ENCODE results near the gene PPIA. TPM values are rescaled to one million over a fixed set of nuclear protein-coding genes. Genes with fewer than 3 reads are reported as not detected.

PPIA gene
- polyA plus RNA-seq, 1 of the 3 experiments (the other 2 are of a cell fraction), result 6,267 TPM

GRCh38 chr7:44808914-44809393, 12.5 kb downstream of the PPIA start:
- Histone ChIP-seq H3K27ac (ENCODE audit: low read depth in 2 of 2, low read length in 1 of 2) (no peak overlapping the region), H3K9me2 (no peaks in the 10 kb centered on the region), H3K36me3 (replicated peaks in 1 of 2; ENCODE audit: control insufficient read depth in 1 of 2, insufficient read depth in 2 of 2, low read length in 1 of 2) (peaks cover 0 to 9% of the 10 kb centered on the region in 2 experiments), H3K4me3 (ENCODE audit: low read depth in 2 of 2, low read length in 1 of 2) (no peak overlapping the region), H3K9me3 (no peaks in the 10 kb centered on the region), H3K4me2 (no peak overlapping the region), H2AFZ (ENCODE audit: low read depth) (no peak overlapping the region), H4K20me1 (ENCODE audit: insufficient read depth) (peaks cover 7% of the 10 kb centered on the region; the same call in 1 of the 2 replicates), H3F3A (replicated peaks; ENCODE audit: insufficient read depth) (peaks cover 49% of the 10 kb centered on the region), H3K27me3 (ENCODE audit: insufficient read depth) (no peaks in the 10 kb centered on the region), H3K9ac (no peak overlapping the region), H3K4me1 (ENCODE audit: control insufficient read depth in 1 of 2, insufficient read depth in 2 of 2, low read depth in 1 of 2, low read length in 1 of 2) (no peaks in the 10 kb centered on the region), H3K79me2 (ENCODE audit: insufficient read depth) (no peaks in the 10 kb centered on the region)
- no peak for DNase-seq
- TF ChIP-seq YY1 (IDR thresholded peaks at IDR 0.05; ENCODE audit: low read depth) (no peak), USF2 (IDR thresholded peaks at IDR 0.05; ENCODE audit: borderline replicate concordance, low read depth, low read length) (no peak), CHD2 (IDR thresholded peaks at IDR 0.05; ENCODE audit: low read length, partially characterized antibody) (no peak), GABPA (IDR thresholded peaks at IDR 0.05; ENCODE audit: low read depth) (no peak), EZH2phosphoT487 (IDR thresholded peaks at IDR 0.05; ENCODE audit: borderline replicate concordance, low read depth) (no peak)
- CTCF ChIA-PET, result interaction anchor here (1.2 to 1.8 kb wide), 2 partner anchors 39 to 113 kb away, joined by 3 to 8 read pairs; partner anchors contain the start of gene H2AZ2
- POLR2A ChIA-PET, result no interaction called here
- 87% methylated on average over 4 of the region's 4 CpGs for WGBS (ENCODE audit: low lambda C conversion rate)

- H3K9ac ChIP-seq, result no peak overlapping the region
- CTCF ChIA-PET, result interaction anchor here (0.8 to 1.8 kb wide), 3 partner anchors 7 to 37 kb away, joined by 3 to 8 read pairs (median 3); partner anchors contain the start of gene H2AZ2
- no peaks in the 10 kb centered on the region for H3K9me2 ChIP-seq
- TF ChIP-seq FOXJ3 (CRISPR knock-in tag; IDR thresholded peaks at IDR 0.05) (no peak), EP300 (IDR thresholded peaks at IDR 0.05; ENCODE audit: borderline replicate concordance in 1 of 2, low read depth in 1 of 2, low read length in 1 of 2) (no peak), MEF2A (IDR thresholded peaks at IDR 0.05; ENCODE audit: borderline replicate concordance, low read depth) (no peak), FOSL2 (IDR thresholded peaks at IDR 0.05; ENCODE audit: borderline replicate concordance, low read depth) (peak; percentile 52; the same call in 1 of the 2 replicates), CHD2 (IDR thresholded peaks at IDR 0.05; ENCODE audit: low read length, partially characterized antibody) (no peak), USF2 (IDR thresholded peaks at IDR 0.05; ENCODE audit: borderline replicate concordance, low read depth, low read length) (no peak)
- TF ChIP-seq, protein P1, sequence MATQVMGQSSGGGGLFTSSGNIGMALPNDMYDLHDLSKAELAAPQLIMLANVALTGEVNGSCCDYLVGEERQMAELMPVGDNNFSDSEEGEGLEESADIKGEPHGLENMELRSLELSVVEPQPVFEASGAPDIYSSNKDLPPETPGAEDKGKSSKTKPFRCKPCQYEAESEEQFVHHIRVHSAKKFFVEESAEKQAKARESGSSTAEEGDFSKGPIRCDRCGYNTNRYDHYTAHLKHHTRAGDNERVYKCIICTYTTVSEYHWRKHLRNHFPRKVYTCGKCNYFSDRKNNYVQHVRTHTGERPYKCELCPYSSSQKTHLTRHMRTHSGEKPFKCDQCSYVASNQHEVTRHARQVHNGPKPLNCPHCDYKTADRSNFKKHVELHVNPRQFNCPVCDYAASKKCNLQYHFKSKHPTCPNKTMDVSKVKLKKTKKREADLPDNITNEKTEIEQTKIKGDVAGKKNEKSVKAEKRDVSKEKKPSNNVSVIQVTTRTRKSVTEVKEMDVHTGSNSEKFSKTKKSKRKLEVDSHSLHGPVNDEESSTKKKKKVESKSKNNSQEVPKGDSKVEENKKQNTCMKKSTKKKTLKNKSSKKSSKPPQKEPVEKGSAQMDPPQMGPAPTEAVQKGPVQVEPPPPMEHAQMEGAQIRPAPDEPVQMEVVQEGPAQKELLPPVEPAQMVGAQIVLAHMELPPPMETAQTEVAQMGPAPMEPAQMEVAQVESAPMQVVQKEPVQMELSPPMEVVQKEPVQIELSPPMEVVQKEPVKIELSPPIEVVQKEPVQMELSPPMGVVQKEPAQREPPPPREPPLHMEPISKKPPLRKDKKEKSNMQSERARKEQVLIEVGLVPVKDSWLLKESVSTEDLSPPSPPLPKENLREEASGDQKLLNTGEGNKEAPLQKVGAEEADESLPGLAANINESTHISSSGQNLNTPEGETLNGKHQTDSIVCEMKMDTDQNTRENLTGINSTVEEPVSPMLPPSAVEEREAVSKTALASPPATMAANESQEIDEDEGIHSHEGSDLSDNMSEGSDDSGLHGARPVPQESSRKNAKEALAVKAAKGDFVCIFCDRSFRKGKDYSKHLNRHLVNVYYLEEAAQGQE (IDR thresholded peaks at IDR 0.05; ENCODE audit: low read depth, low read length), result no peak
- H3K79me2 ChIP-seq (ENCODE audit: insufficient read depth), result no peaks in the 10 kb centered on the region
- H3K27me3 ChIP-seq (ENCODE audit: insufficient read depth), result no peaks in the 10 kb centered on the region
- H3K36me3 ChIP-seq (replicated peaks in 1 of 2; ENCODE audit: control insufficient read depth in 1 of 2, insufficient read depth in 2 of 2, low read length in 1 of 2), result no peaks in the 10 kb centered on the region
- peaks cover 36% of the 10 kb centered on the region for H3F3A ChIP-seq (replicated peaks; ENCODE audit: insufficient read depth)
- H3K4me3 ChIP-seq (ENCODE audit: low read depth in 2 of 2, low read length in 1 of 2), result no peak overlapping the region
- no peak for DNase-seq
- no peak overlapping the region for H3K27ac ChIP-seq (ENCODE audit: low read depth in 2 of 2, low read length in 1 of 2)
- POLR2A ChIA-PET, result interaction anchor here (1.2 kb wide), 1 partner anchor 13 kb away, joined by 5 read pairs; no protein-coding TSS in a partner anchor
- H3K4me1 ChIP-seq (ENCODE audit: control insufficient read depth in 1 of 2, insufficient read depth in 2 of 2, low read depth in 1 of 2, low read length in 1 of 2), result no peaks in the 10 kb centered on the region
- no peaks in the 10 kb centered on the region for H3K9me3 ChIP-seq
- no peak overlapping the region for H2AFZ ChIP-seq (ENCODE audit: low read depth)
- H4K20me1 ChIP-seq (ENCODE audit: insufficient read depth), result no peaks in the 10 kb centered on the region
- H3K4me2 ChIP-seq, result no peak overlapping the region
Measured at GRCh38 chr7:44811093-44811492, 14.6 kb downstream of the PPIA start.
